Naive thymus-derived CD8-positive, alpha-beta T cell (primary cell): ENCODE data around the gene SFT2D1. TPM values are rescaled to one million over a fixed set of nuclear protein-coding genes. Genes with fewer than 3 reads are reported as not detected.

Experiments
- ATAC-seq, 2 donors: fragments of 150-1000 bp; cut with Tn5 transposase in 1 of 2; sonication (Bioruptor Pico), chemical (Tn5 transposase) in 1 of 2; 1 replicate in 1 of 2; 2 replicates in 1 of 2; pipeline ENCODE4 v1.10.0; 2021; ENCODE audit warnings: mild to moderate bottlenecking in 2 of 2, moderate library complexity in 2 of 2
- POLR2A ChIA-PET: fragments of 350-600 bp; sonication (Branson Sonifier 250); formaldehyde crosslinking; loops from one replicate; lab custom pipeline; 2021; ENCODE audit warnings: antibody characterized with exemption; lab: Charles Lee
- DNase-seq, 10 donors: peaks; one replicate each; pipeline versions ENCODE4 v3.0.0 to v3.0.0-alpha.2; 2020 to 2022
- H3K27ac Mint-ChIP-seq, 10 donors: one replicate each; pipeline ENCODE4 v1.8.0; 2020 to 2022; ENCODE audit warnings: mild to moderate bottlenecking in 10 of 10, mixed read lengths in 10 of 10, moderate library complexity in 4 of 10, inconsistent platforms in 1 of 10
- H3K27me3 Mint-ChIP-seq, 5 donors: one replicate each; pipeline ENCODE4 v1.8.0; 2021 to 2022; ENCODE audit warnings: mixed read lengths in 5 of 5
- H3K36me3 Mint-ChIP-seq, 3 donors: one replicate each; pipeline ENCODE4 v1.8.0; 2020 to 2022; ENCODE audit warnings: mixed read lengths in 3 of 3, mild to moderate bottlenecking in 2 of 3, inconsistent platforms in 1 of 3
- H3K4me1 Mint-ChIP-seq, 4 donors: one replicate each; pipeline ENCODE4 v1.8.0; 2021 to 2022; ENCODE audit warnings: mixed read lengths in 4 of 4
- H3K4me3 Mint-ChIP-seq, 10 donors: one replicate each; pipeline ENCODE4 v1.8.0; 2020 to 2022; ENCODE audit warnings: mild to moderate bottlenecking in 10 of 10, mixed read lengths in 10 of 10, moderate library complexity in 6 of 10, inconsistent platforms in 1 of 10
- H3K9me3 Mint-ChIP-seq, 9 donors: one replicate each; pipeline ENCODE4 v1.8.0; 2020 to 2022; ENCODE audit warnings: mixed read lengths in 9 of 9, mild to moderate bottlenecking in 3 of 9, inconsistent platforms in 1 of 9, moderate library complexity in 1 of 9
- polyA plus RNA-seq, 3 donors: library from polyadenylated mRNA; unstranded; fragments of 300-500 nt; fragmentation: Illumina TruSeq; gene quantifications; one replicate each; pipeline ENCODE4 v1.2.3, GENCODE V29; 2021
- total RNA-seq, 8 experiments: library from RNA in 2 of 8; stranded (reverse) in 2 of 8; gene quantifications; one replicate each; pipeline ENCODE4 v1.2.3 and lab custom pipeline; 2021 to 2026

SFT2D1 gene
- total and polyA plus RNA-seq, 5 experiments from 2014 or later: 28.5 to 58.1 (median 44.2) TPM

GRCh38 chr6:166308769-166309589 is 33.4 kb downstream of the SFT2D1 start:
- DNase-seq (no peak), ATAC-seq (no peak)
- H3K9me3 Mint-ChIP-seq: no peaks in the 10 kb centered on the region
- H3K36me3 Mint-ChIP-seq: peaks cover 0 to 6% (median 2%) of the 10 kb centered on the region in 3 donors
- peaks cover 0 to 9% (median 2%) of the 10 kb centered on the region in 4 donors for H3K4me1 Mint-ChIP-seq
- H3K27ac Mint-ChIP-seq: no peak overlapping the region
- POLR2A ChIA-PET: no interaction called here
- H3K4me3 Mint-ChIP-seq: peak overlapping the region; percentile 6 to 74 (median 49)
- peaks cover 17 to 47% (median 33%) of the 10 kb centered on the region in 5 donors for H3K27me3 Mint-ChIP-seq

DNA sequence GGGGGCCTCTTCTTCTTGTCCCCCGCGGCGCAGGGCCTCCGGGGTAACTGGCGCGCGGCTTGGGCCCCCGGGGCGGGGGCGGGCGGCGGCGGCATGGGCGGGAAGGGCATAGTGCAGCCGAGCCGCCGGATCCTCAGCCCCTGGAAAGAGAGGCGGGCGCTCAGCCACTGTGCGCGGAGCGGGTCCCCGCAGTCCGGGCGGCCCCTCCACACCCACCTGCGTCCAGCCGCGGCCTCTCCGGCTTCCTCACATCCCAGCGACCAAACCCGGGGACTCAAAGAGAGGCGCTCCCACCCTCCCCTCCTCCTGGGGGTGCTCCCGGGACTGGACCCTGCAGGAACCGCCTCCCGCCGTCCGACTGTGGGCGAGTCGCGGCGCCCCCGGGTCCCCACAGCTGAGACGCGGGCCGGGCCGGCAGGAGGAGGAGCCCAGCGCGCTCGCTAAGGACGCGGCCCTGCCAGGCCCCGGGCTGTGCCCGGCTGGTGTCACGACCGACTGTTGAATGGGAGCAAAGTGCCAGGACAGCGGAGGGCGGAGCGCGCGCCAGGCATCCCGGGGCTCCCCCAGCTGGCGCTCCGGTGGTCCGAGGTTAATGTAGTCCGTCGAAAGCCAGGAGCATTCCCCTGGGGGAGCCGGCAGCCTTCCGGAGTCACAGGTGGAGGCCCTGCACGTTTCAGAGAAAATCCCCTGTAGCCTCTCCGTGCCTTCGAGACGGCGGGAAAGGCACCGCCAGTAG is 34.1 kb downstream of the SFT2D1 start, which contains the start of gene PRR18:
Gene PRR18 (minus strand): TSS at position 360 of the 736 bp plus-strand sequence. CDS start 250 bp downstream, at position 110.
- POLR2A ChIA-PET: no interaction called here
- Mint-ChIP-seq H3K9me3 (no peaks in the 10 kb centered on the region), H3K27me3 (peaks cover 18 to 55% (median 39%) of the 10 kb centered on the region in 5 donors), H3K36me3 (peaks cover 0 to 6% (median 2%) of the 10 kb centered on the region in 3 donors), H3K4me1 (peaks cover 0 to 9% (median 2%) of the 10 kb centered on the region in 4 donors), H3K4me3 (peak within 1 kb of the TSS; percentile 32 to 74 (median 54)), H3K27ac (no peak within 1 kb of the TSS)
- ATAC-seq (peak; percentile 45 to 52), DNase-seq (peak in 2 of 10 donors; percentile 12 to 13)

DNA sequence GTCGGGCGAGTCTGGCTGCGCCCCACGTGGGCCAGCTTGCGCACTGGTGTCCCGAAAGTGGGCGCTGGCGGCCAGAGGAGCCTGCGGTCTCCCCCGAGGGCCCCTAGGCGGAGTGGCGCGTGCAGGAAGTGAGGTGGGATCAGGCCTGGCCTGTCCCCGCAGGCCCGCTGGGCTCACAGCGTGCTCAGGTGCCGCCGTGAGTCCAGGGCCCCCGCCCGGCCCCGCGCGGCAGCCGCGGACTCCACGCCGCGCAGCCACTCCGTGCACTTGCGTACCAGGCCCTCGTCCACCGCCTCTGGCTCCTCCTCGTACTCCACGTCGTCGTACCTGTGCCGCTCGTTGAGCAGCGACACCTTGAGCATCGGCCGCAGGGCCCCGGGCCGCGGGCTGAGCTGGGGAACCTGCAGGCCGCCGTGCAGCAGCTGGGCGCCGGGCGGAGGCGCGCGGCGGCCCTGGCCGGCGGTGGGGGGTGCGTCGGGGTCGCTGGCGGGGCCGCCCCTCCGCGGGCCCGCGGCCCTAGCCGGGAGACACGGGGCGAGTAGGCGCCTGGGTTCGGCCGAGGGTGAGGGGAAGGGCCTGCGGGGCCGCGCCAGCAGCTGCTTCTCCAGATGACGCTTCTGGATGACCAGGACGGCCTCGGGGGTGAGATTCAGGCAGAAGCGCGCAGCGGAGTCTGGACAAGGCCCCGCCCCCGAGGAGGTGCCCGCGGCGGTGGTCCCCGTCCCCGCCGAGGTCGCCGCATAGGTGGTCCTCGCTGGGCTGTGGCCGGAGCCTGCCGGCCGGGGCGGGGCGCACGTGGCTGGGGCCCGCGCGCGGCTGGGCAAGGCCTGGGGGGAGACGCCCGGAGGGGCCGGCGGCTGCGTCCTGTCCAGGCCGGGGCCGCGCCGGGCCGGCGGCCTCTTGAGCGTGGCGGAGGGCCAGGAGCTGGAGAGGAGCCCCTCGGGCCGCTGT is 35.0 kb downstream of the SFT2D1 start:
- Mint-ChIP-seq H3K36me3 (peaks cover 0 to 6% (median 2%) of the 10 kb centered on the region in 3 donors), H3K4me1 (peaks cover 0 to 7% (median 2%) of the 10 kb centered on the region in 4 donors), H3K27me3 (peaks cover 19 to 62% (median 47%) of the 10 kb centered on the region in 5 donors), H3K9me3 (no peaks in the 10 kb centered on the region), H3K4me3 (peak overlapping the region in 7 of 10 donors; percentile 24 to 69 (median 55)), H3K27ac (no peak overlapping the region)
- ATAC-seq (peak; percentile 72 to 84), DNase-seq (peak in 4 of 10 donors; percentile 9 to 37 (median 16))
- POLR2A ChIA-PET: no interaction called here

DNA sequence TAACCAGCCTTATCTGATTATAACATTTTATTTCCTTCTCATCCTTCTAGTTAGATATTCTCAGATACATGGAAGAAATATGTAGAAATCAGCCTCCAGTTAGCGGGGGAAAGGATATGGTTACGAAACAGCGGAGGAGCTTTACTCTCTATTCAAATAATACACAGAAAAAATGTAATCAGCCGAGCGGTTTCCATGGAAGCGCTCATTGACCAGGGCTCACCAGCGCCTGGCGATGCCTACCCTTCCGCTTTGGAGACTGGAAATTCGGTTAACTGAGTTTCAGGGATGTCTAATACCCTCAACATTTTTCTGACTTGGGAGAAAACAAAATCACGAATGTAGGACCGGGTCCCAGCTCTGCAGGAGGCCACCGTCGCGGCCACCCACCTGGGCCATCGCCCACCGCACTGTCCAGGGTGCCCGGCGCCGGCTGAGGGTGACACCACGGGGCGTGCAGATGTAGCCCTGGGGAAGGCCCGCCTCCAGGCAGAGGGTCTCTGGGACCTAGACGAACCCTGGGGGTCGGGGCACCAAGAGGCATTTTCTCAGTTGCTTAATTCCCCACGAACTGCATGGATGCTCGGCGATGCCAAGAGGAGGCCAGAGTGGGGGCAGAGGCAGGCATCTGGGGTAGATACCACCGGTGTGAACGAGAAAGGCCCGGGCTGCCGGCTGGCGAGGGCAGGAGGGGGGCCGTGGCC is 35.8 kb downstream of the SFT2D1 start:
- POLR2A ChIA-PET: no interaction called here
- peaks cover 22 to 70% (median 51%) of the 10 kb centered on the region in 5 donors for H3K27me3 Mint-ChIP-seq
- peaks cover 0 to 6% (median 2%) of the 10 kb centered on the region in 3 donors for H3K36me3 Mint-ChIP-seq
- no peak overlapping the region for H3K27ac Mint-ChIP-seq
- peaks cover 0 to 7% (median 2%) of the 10 kb centered on the region in 4 donors for H3K4me1 Mint-ChIP-seq
- H3K9me3 Mint-ChIP-seq: no peaks in the 10 kb centered on the region
- H3K4me3 Mint-ChIP-seq: peak overlapping the region; percentile 47 to 82 (median 70)
- DNase-seq: no peak
- no peak for ATAC-seq

GRCh38 chr6:166305562-166306117 is 36.7 kb downstream of the SFT2D1 start:
- POLR2A ChIA-PET: no interaction called here
- peaks cover 0 to 7% (median 2%) of the 10 kb centered on the region in 4 donors for H3K4me1 Mint-ChIP-seq
- H3K27me3 Mint-ChIP-seq: peaks cover 23 to 77% (median 55%) of the 10 kb centered on the region in 5 donors
- ATAC-seq (no peak), DNase-seq (no peak)
- peaks cover 0 to 6% (median 2%) of the 10 kb centered on the region in 3 donors for H3K36me3 Mint-ChIP-seq
- H3K27ac Mint-ChIP-seq: no peak overlapping the region
- peak overlapping the region in 6 of 10 donors; percentile 15 to 74 (median 54) for H3K4me3 Mint-ChIP-seq
- H3K9me3 Mint-ChIP-seq: no peaks in the 10 kb centered on the region

DNA sequence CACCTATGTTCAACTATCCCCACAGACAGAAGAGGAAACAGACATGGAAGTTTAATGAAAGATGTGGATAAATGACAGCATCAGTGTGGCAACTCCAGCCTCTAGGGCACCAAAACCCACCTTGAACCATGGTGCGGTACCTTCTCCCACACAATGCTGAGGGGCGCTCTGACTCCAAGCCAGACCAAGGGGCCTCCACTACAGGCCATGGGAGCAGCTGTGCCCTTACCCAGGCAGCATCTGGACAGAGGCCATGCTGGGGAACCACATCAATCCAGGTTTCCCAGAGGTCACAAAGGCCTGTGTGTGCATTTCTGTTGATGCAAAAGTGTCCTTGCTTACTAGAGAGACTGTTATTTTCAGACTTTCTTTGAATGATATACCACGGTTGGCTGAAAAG is 38.2 kb downstream of the SFT2D1 start:
- POLR2A ChIA-PET: no interaction called here
- peaks cover 0 to 7% (median 2%) of the 10 kb centered on the region in 4 donors for H3K4me1 Mint-ChIP-seq

GRCh38 chr6:166301611-166302529 is 40.5 kb downstream of the SFT2D1 start:
- Mint-ChIP-seq H3K27ac (no peak overlapping the region), H3K27me3 (peaks cover 25 to 91% (median 48%) of the 10 kb centered on the region in 5 donors), H3K4me1 (peaks cover 0 to 3% (median 0%) of the 10 kb centered on the region in 4 donors), H3K36me3 (peaks cover 0 to 6% (median 0%) of the 10 kb centered on the region in 3 donors), H3K4me3 (no peak overlapping the region), H3K9me3 (no peaks in the 10 kb centered on the region)
- POLR2A ChIA-PET: no interaction called here
- DNase-seq (no peak), ATAC-seq (no peak)

More for the DNA sequence above, 38.2 kb downstream of the SFT2D1 start:
- Mint-ChIP-seq H3K27ac (no peak overlapping the region), H3K9me3 (no peaks in the 10 kb centered on the region), H3K36me3 (peaks cover 0 to 6% (median 2%) of the 10 kb centered on the region in 3 donors), H3K4me3 (no peak overlapping the region), H3K27me3 (peaks cover 26 to 80% (median 46%) of the 10 kb centered on the region in 5 donors)
- no peak for ATAC-seq
- no peak for DNase-seq

DNA sequence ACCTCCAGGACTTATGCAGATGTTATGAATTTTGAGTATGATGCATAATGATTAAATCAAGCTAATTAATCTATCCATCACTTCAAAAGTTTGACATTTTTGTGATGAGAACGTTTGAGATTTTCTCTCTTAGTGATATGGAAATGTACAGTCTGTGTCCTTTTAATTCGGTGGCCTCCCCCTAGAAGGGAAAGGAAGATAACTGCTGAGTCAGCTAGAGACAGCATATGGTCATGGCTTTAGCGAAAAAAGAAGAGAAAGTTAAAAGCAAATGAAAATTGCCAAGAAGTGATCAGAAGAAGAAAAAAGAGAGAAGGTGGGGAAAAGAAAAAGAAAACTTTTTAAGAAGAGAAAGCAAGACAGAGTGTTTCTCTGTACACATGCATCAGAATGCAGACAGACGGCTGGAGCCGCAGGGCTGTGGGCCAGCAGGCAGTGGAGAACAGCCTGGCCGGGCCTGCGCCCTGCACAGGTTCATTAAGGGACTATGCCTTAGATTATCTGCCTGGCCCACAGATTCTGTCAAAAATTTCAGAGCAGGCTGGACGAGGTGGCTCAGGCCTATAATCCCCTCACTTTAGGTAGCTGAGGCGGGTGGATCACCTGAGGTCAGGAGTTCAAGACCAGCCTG is 41.9 kb downstream of the SFT2D1 start:
- ATAC-seq (no peak), DNase-seq (no peak)
- no peaks in the 10 kb centered on the region for H3K9me3 Mint-ChIP-seq
- no peak overlapping the region for H3K27ac Mint-ChIP-seq
- POLR2A ChIA-PET: no interaction called here
- H3K4me3 Mint-ChIP-seq: no peak overlapping the region
- no peaks in the 10 kb centered on the region for H3K4me1 Mint-ChIP-seq
- H3K36me3 Mint-ChIP-seq: no peaks in the 10 kb centered on the region
- H3K27me3 Mint-ChIP-seq: peaks cover 21 to 83% (median 47%) of the 10 kb centered on the region in 5 donors

- POLR2A ChIA-PET: no interaction called here
- no peaks in the 10 kb centered on the region for H3K36me3 Mint-ChIP-seq
- DNase-seq: no peak
- no peak overlapping the region for H3K27ac Mint-ChIP-seq
- ATAC-seq: no peak
- no peak overlapping the region for H3K4me3 Mint-ChIP-seq
- no peaks in the 10 kb centered on the region for H3K9me3 Mint-ChIP-seq
- peaks cover 0 to 3% (median 0%) of the 10 kb centered on the region in 4 donors for H3K4me1 Mint-ChIP-seq
- peaks cover 17 to 56% (median 28%) of the 10 kb centered on the region in 5 donors for H3K27me3 Mint-ChIP-seq
These were observed 44.7 kb downstream of the SFT2D1 start for GRCh38 chr6:166297606-166298005.
